Peyer's patch (tissue), 4 donors: Measurements from ENCODE around the gene PAM.

Experiments used
- POLR2A ChIP-seq, 2 donors: fragments of 450-650 bp; IDR thresholded peaks; one replicate each; pipeline ENCODE4 v1.5.1; 2017; ENCODE audit warnings: antibody characterized with exemption in 2 of 2, mild to moderate bottlenecking in 2 of 2, moderate library complexity in 2 of 2
- TF ChIP-seq, protein P1 (sequence below), 6 experiments: fragments of 450-650 bp in 4 of 6; fragments of 200-600 bp in 2 of 6; sonication (generic) in 1 of 6; IDR thresholded peaks; one replicate each; pipeline ENCODE4 v1.5.1; 2017 to 2019; ENCODE audit warnings: antibody characterized with exemption in 6 of 6, mild to moderate bottlenecking in 3 of 6, moderate library complexity in 1 of 6

DNA sequence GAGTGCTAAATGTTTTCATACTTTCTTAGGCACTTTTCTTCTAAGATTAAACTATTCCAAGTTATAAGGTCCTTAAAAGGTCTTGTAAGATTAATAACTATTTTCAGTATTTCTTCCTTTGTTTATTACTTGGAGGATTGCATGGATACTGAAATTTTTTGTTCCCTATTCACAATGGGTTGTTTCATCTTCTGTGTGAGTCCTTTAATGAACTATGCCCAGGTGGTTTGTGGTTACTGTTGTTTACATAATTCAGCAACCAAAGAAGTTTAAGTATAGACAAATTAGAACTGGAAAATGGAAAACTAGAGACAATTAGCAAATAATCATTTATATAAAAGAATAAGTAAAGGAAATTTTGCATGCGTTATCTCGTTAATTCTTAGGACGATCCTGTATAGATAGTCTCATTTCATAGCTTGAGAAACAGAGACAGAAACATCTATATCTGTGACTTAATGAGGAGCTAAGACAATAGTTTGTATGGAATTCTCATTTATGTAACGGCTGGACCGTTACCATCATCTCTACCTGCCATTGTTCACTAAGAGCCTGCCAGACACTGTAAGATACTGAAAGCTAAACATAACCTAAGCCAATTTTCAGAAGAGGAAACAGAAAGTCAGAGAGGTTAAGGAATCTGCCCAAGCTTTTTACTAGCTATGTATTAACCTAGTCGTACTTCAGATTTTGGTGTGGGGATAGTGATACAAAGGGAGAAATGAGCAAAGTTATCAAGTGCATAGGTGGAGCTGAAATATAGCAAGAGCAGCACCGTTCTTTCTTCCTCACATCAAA, 148.2 kb downstream of the PAM start:
- TF ChIP-seq, protein P1, sequence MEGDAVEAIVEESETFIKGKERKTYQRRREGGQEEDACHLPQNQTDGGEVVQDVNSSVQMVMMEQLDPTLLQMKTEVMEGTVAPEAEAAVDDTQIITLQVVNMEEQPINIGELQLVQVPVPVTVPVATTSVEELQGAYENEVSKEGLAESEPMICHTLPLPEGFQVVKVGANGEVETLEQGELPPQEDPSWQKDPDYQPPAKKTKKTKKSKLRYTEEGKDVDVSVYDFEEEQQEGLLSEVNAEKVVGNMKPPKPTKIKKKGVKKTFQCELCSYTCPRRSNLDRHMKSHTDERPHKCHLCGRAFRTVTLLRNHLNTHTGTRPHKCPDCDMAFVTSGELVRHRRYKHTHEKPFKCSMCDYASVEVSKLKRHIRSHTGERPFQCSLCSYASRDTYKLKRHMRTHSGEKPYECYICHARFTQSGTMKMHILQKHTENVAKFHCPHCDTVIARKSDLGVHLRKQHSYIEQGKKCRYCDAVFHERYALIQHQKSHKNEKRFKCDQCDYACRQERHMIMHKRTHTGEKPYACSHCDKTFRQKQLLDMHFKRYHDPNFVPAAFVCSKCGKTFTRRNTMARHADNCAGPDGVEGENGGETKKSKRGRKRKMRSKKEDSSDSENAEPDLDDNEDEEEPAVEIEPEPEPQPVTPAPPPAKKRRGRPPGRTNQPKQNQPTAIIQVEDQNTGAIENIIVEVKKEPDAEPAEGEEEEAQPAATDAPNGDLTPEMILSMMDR (IDR thresholded peaks at IDR 0.05) = no peak
- no peak for TF ChIP-seq POLR2A (IDR thresholded peaks at IDR 0.05)
